Measurements from ENCODE around the gene FAM216B. TPM values are rescaled to one million over a fixed set of nuclear protein-coding genes. Genes with fewer than 3 reads are reported as not detected.

The FAM216B gene
- polyA plus RNA-seq, 3 donors: not detected

- Histone ChIP-seq H3K9me3 (replicated peaks in 1 of 2; ENCODE audit: control insufficient read depth in 1 of 2, insufficient read depth in 1 of 2, low read length in 2 of 2) (no peaks in the 10 kb centered on the region), H3K27ac (ENCODE audit: low read depth in 1 of 2, low read length in 2 of 2) (no peak overlapping the region), H4K20me1 (ENCODE audit: insufficient read depth, low read length) (no peaks in the 10 kb centered on the region), H3K4me2 (replicated peaks; ENCODE audit: extremely low read depth, low read length, poor library complexity, severe bottlenecking) (no peak overlapping the region), H3K4me1 (ENCODE audit: control insufficient read depth in 1 of 2, insufficient read depth in 2 of 2, low read length in 2 of 2) (no peaks in the 10 kb centered on the region), H3K4me3 (replicated peaks in 1 of 3; ENCODE audit: low read depth in 2 of 3, low read length in 3 of 3) (no peak overlapping the region), H3K27me3 (ENCODE audit: control insufficient read depth in 2 of 2, insufficient read depth in 2 of 2, low read length in 2 of 2) (no peaks in the 10 kb centered on the region), H3K36me3 (replicated peaks in 1 of 2; ENCODE audit: control insufficient read depth in 1 of 2, insufficient read depth in 2 of 2, low read length in 2 of 2) (no peaks in the 10 kb centered on the region), H3K9ac (ENCODE audit: insufficient read depth, low read length, poor library complexity, severe bottlenecking) (no peak overlapping the region), H3K79me2 (ENCODE audit: insufficient read depth, low read length) (no peaks in the 10 kb centered on the region), H2AFZ (ENCODE audit: insufficient read depth, low read depth, low read length, poor library complexity, severe bottlenecking) (no peak overlapping the region)
- TF ChIP-seq, protein P1, sequence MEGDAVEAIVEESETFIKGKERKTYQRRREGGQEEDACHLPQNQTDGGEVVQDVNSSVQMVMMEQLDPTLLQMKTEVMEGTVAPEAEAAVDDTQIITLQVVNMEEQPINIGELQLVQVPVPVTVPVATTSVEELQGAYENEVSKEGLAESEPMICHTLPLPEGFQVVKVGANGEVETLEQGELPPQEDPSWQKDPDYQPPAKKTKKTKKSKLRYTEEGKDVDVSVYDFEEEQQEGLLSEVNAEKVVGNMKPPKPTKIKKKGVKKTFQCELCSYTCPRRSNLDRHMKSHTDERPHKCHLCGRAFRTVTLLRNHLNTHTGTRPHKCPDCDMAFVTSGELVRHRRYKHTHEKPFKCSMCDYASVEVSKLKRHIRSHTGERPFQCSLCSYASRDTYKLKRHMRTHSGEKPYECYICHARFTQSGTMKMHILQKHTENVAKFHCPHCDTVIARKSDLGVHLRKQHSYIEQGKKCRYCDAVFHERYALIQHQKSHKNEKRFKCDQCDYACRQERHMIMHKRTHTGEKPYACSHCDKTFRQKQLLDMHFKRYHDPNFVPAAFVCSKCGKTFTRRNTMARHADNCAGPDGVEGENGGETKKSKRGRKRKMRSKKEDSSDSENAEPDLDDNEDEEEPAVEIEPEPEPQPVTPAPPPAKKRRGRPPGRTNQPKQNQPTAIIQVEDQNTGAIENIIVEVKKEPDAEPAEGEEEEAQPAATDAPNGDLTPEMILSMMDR (IDR thresholded peaks at IDR 0.05): no peak
- Mint-ChIP-seq H3K4me3 (no peak overlapping the region), H3K9me3 (peaks cover 0 to 8% (median 3%) of the 10 kb centered on the region in 7 donors), H3K27me3 (ENCODE audit: low read depth in 3 of 3) (peaks cover 0 to 4% (median 0%) of the 10 kb centered on the region in 3 donors), H3K4me1 (no peaks in the 10 kb centered on the region), H3K27ac (no peak overlapping the region), H3K36me3 (no peaks in the 10 kb centered on the region)
- 80% methylated on average over 1 of the region's 5 CpGs for WGBS (ENCODE audit: insufficient coverage)
- DNase-seq: no peak
- intact Hi-C loops (cut with micrococcal nuclease): no loop called here
Measured at GRCh38 chr13:42760951-42761350, 20.4 kb upstream of the FAM216B start.

GRCh38 chr13:42762251-42762650, 19.1 kb upstream of the FAM216B start:
- Histone ChIP-seq H3K79me2 (ENCODE audit: insufficient read depth, low read length) (no peaks in the 10 kb centered on the region), H3K27ac (ENCODE audit: low read depth in 1 of 2, low read length in 2 of 2) (no peak overlapping the region), H4K20me1 (ENCODE audit: insufficient read depth, low read length) (no peaks in the 10 kb centered on the region), H3K27me3 (ENCODE audit: control insufficient read depth in 2 of 2, insufficient read depth in 2 of 2, low read length in 2 of 2) (no peaks in the 10 kb centered on the region), H2AFZ (ENCODE audit: insufficient read depth, low read depth, low read length, poor library complexity, severe bottlenecking) (no peak overlapping the region), H3K4me3 (replicated peaks in 1 of 3; ENCODE audit: low read depth in 2 of 3, low read length in 3 of 3) (no peak overlapping the region), H3K9ac (ENCODE audit: insufficient read depth, low read length, poor library complexity, severe bottlenecking) (no peak overlapping the region), H3K36me3 (replicated peaks in 1 of 2; ENCODE audit: control insufficient read depth in 1 of 2, insufficient read depth in 2 of 2, low read length in 2 of 2) (no peaks in the 10 kb centered on the region), H3K4me1 (ENCODE audit: control insufficient read depth in 1 of 2, insufficient read depth in 2 of 2, low read length in 2 of 2) (no peaks in the 10 kb centered on the region), H3K4me2 (replicated peaks; ENCODE audit: extremely low read depth, low read length, poor library complexity, severe bottlenecking) (no peak overlapping the region), H3K9me3 (replicated peaks in 1 of 2; ENCODE audit: control insufficient read depth in 1 of 2, insufficient read depth in 1 of 2, low read length in 2 of 2) (no peaks in the 10 kb centered on the region)
- H3K27ac Mint-ChIP-seq: no peak overlapping the region
- intact Hi-C loops (cut with micrococcal nuclease): no loop called here
- no peaks in the 10 kb centered on the region for H3K36me3 Mint-ChIP-seq
- no peak overlapping the region for H3K4me3 Mint-ChIP-seq
- H3K4me1 Mint-ChIP-seq: no peaks in the 10 kb centered on the region
- peaks cover 0 to 8% (median 3%) of the 10 kb centered on the region in 7 donors for H3K9me3 Mint-ChIP-seq
- TF ChIP-seq, protein P1 (IDR thresholded peaks at IDR 0.05): no peak
- peaks cover 0 to 4% (median 0%) of the 10 kb centered on the region in 3 donors for H3K27me3 Mint-ChIP-seq (ENCODE audit: low read depth in 3 of 3)
- WGBS (ENCODE audit: insufficient coverage): no CpG with 5 or more reads among the region's 3 CpGs
- DNase-seq: no peak

Data from CD14-positive monocyte (primary cell).